ENCODE measurements around the gene GABRR2.

GABRR2 gene

DNA sequence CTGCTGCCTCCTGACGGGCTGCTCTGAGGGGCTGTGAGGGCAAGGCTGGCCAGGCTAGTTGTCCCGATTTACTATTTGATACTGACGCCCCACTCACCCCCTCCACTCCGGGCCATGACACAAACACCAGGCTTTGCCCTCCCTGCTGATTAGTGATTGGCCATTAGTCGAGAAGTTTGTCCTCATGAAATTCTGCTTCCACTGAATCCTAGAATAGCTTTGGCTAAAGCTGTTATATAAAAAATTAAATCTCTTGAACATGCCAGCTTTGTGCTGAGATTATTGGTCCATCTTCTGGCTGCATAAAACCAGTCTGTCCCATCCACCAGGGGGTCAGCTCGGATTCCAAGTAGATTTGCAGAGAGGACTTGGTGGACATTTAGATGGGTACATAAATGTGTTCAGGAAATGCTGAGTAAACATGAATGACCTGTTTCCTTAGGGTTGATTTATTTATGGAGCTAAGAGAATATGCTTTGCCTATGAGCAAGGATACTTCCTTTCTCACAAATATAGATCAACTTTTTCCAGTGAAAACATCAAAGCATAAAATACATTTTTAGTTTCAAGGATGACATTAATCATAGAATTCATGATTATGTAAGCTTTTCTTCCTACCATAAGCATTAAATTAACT, at the start of gene GABRR2:
Gene GABRR2, minus strand, starts transcription at position 51 of the 637 bp plus-strand sequence. CDS start 134 bp downstream, outside the sequence.
- Histone ChIP-seq H3K4me1 (ENCODE audit: control insufficient read depth, insufficient read depth, low read length) (peaks cover 1% of the 10 kb centered on the region; the same call in 1 of the 2 replicates), H3K4me3 (ENCODE audit: low read length) (no peak within 1 kb of the TSS), H3K36me3 (ENCODE audit: control insufficient read depth, insufficient read depth, low read length) (no peaks in the 10 kb centered on the region), H3K9me3 (ENCODE audit: control insufficient read depth, insufficient read depth, low read length) (no peaks in the 10 kb centered on the region), H3K27ac (ENCODE audit: low read length) (no peak within 1 kb of the TSS), H3K27me3 (ENCODE audit: control insufficient read depth, insufficient read depth, low read length) (no peaks in the 10 kb centered on the region)
- no peak for DNase-seq (ENCODE audit: low read depth, low spot score)
- no CpG with 5 or more reads among the region's 6 CpGs for WGBS (ENCODE audit: insufficient coverage, insufficient read length)

DNA sequence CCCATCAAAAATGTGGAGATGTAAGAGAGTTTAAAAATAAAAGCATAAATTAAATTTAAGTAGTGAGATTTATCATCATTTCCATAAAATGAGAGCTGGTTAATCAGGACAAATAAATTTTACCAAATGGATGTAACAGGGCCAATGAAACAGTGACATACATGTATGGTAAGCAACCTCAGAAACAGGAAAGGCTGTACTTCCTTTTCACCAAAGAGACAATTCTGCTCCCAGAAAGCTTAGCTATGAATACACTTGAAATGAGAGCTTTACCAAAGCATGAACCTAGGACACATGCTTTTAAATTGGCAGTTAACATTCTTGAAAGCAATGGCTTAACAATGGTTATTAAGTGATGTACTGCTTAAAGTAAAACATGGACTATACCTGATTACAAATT, 49.5 kb upstream of the GABRR2 start:
- DNase-seq (ENCODE audit: low read depth, low spot score) = no peak
- no peaks in the 10 kb centered on the region for H3K27me3 ChIP-seq (ENCODE audit: control insufficient read depth, insufficient read depth, low read length)
- no peak overlapping the region for H3K27ac ChIP-seq (ENCODE audit: low read length)
- no peaks in the 10 kb centered on the region for H3K9me3 ChIP-seq (ENCODE audit: control insufficient read depth, insufficient read depth, low read length)
- H3K36me3 ChIP-seq (ENCODE audit: control insufficient read depth, insufficient read depth, low read length) = no peaks in the 10 kb centered on the region
- H3K4me1 ChIP-seq (ENCODE audit: control insufficient read depth, insufficient read depth, low read length) = no peaks in the 10 kb centered on the region
- no peak overlapping the region for H3K4me3 ChIP-seq (ENCODE audit: low read length)

DNA sequence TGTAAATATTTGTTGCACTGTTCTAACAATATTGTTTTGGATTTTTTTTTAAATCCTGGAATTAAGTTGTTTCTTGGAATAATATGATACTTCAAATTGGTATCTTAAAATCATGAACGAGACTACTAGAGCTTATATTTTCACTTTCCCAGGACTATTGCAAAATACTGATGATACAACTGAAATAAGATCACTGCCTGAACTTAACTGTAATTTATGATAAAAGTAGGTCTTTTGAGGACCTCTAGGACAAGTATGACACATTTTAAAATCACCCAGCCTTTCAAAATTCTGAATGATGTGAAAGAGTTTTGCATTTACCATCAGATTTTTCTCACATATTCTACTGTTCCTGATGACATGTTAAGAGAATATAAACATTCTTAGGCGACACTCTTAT, 46.1 kb upstream of the GABRR2 start:
- Histone ChIP-seq H3K27ac (ENCODE audit: low read length) (no peak overlapping the region), H3K4me1 (ENCODE audit: control insufficient read depth, insufficient read depth, low read length) (no peaks in the 10 kb centered on the region), H3K4me3 (ENCODE audit: low read length) (no peak overlapping the region), H3K36me3 (ENCODE audit: control insufficient read depth, insufficient read depth, low read length) (no peaks in the 10 kb centered on the region), H3K27me3 (ENCODE audit: control insufficient read depth, insufficient read depth, low read length) (no peaks in the 10 kb centered on the region), H3K9me3 (ENCODE audit: control insufficient read depth, insufficient read depth, low read length) (no peaks in the 10 kb centered on the region)
- no CpG with 5 or more reads among the region's 2 CpGs for WGBS (ENCODE audit: insufficient coverage, insufficient read length)
- DNase-seq (ENCODE audit: low read depth, low spot score) = no peak

DNA sequence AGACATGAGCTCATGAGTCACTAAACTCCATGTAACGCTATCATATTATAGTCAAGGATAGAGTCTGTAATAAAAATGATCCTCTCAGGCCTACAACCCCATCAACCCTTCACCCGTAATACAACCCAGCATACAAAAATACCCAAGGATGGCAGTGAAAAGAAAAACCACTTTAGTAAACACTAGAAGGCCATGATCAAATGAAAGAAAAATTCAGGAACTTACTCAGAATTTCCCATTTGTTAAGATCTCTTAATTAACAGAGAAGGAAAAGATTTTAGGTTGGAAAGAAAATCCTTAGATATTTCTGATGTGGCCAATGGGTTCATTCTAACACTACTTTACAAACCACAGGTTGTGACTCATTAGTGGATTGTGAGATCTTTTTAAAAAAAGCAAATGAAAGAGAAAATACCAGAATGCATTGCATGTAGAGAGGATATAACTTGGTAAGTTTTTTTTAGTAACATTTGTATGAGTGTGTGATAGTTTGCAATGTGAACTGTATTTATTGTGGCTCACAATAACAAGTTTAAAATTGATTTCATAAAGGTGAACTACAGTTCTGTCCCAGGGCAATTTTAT, 45.4 kb upstream of the GABRR2 start:
- H3K4me1 ChIP-seq (ENCODE audit: control insufficient read depth, insufficient read depth, low read length) = no peaks in the 10 kb centered on the region
- H3K27ac ChIP-seq (ENCODE audit: low read length) = no peak overlapping the region
- no peaks in the 10 kb centered on the region for H3K36me3 ChIP-seq (ENCODE audit: control insufficient read depth, insufficient read depth, low read length)
- no peaks in the 10 kb centered on the region for H3K27me3 ChIP-seq (ENCODE audit: control insufficient read depth, insufficient read depth, low read length)
- H3K4me3 ChIP-seq (ENCODE audit: low read length) = no peak overlapping the region
- no peak for DNase-seq (ENCODE audit: low read depth, low spot score)
- no peaks in the 10 kb centered on the region for H3K9me3 ChIP-seq (ENCODE audit: control insufficient read depth, insufficient read depth, low read length)
- WGBS (ENCODE audit: insufficient coverage, insufficient read length) = no CpG with 5 or more reads among the region's 2 CpGs

DNA sequence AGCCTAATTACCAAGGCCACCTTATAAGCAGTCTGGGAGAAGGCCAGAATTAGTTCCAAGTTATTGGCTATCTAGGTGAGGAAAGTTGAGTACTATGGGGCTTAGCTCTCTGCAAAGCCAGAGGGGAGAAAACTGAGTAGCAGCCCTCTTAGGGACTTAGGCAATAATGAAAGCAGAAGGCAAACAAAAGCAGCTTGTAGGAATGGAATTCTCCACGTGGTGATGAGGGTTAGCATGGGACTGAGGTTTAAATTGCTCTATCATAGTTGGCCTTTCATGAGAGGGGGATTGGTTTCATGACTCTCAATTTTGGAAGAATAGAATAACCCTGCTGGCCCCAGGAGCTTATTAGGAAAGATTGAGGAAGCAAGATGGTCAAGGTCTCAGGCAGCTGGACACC, 44.5 kb upstream of the GABRR2 start:
- H3K27ac ChIP-seq (ENCODE audit: low read length) = no peak overlapping the region
- no peaks in the 10 kb centered on the region for H3K9me3 ChIP-seq (ENCODE audit: control insufficient read depth, insufficient read depth, low read length)
- no peak for DNase-seq (ENCODE audit: low read depth, low spot score)
- WGBS (ENCODE audit: insufficient coverage, insufficient read length) = no CpG with 5 or more reads among the region's 1 CpG
- no peak overlapping the region for H3K4me3 ChIP-seq (ENCODE audit: low read length)
- H3K27me3 ChIP-seq (ENCODE audit: control insufficient read depth, insufficient read depth, low read length) = no peaks in the 10 kb centered on the region
- no peaks in the 10 kb centered on the region for H3K4me1 ChIP-seq (ENCODE audit: control insufficient read depth, insufficient read depth, low read length)
- H3K36me3 ChIP-seq (ENCODE audit: control insufficient read depth, insufficient read depth, low read length) = no peaks in the 10 kb centered on the region

DNA sequence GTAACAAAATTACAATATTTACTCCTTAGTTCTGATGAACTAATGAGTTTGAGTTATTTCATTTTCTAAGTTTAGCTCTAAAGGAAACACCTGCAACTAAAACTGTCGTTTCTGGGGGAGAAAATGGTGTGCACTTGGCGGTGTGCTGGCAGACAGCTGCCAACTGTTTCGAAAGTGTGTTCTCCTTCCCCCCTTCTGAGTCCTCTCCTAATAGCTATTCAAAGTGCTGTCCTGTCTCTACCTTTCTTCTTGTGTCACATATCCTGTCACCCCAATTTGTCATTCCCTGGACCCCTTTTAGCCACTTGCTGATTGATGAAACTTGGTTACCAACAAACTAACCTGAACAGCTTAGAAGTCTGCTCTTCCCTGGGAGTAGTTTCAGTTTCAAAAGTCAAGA, 42.3 kb upstream of the GABRR2 start:
- no peak overlapping the region for H3K27ac ChIP-seq (ENCODE audit: low read length)
- DNase-seq (ENCODE audit: low read depth, low spot score) = no peak
- no peak overlapping the region for H3K4me3 ChIP-seq (ENCODE audit: low read length)
- no peaks in the 10 kb centered on the region for H3K4me1 ChIP-seq (ENCODE audit: control insufficient read depth, insufficient read depth, low read length)
- no peaks in the 10 kb centered on the region for H3K27me3 ChIP-seq (ENCODE audit: control insufficient read depth, insufficient read depth, low read length)
- H3K9me3 ChIP-seq (ENCODE audit: control insufficient read depth, insufficient read depth, low read length) = no peaks in the 10 kb centered on the region
- WGBS (ENCODE audit: insufficient coverage, insufficient read length) = no CpG with 5 or more reads among the region's 3 CpGs
- no peaks in the 10 kb centered on the region for H3K36me3 ChIP-seq (ENCODE audit: control insufficient read depth, insufficient read depth, low read length)

DNA sequence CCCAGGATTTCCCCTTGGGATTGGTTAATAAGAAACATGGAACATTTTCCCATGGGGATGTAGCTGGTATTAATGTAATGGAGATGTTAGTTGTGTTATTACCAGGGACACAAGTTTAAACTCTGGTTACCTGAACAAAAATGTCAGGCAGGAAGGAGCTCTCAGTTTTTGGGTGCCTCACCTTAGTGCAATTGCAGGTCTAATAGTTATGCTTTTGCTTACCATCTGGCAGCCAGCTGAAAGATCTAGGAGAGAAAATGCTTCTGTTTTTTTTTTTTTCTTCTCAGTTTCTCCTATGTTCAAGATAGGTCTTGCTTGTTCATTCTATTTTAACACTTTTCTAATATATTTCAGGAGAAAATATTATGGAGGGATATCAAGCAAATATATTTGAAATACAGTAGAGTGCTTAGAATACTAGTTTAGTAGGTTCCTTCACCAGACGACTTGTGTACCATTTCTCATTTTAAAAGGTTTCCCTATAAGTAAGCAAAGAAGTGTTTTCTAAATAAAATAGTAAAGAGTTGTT, 41.6 kb upstream of the GABRR2 start:
- Histone ChIP-seq H3K4me3 (ENCODE audit: low read length) (no peak overlapping the region), H3K27me3 (ENCODE audit: control insufficient read depth, insufficient read depth, low read length) (no peaks in the 10 kb centered on the region; the same call in 1 of the 2 replicates)

DNA sequence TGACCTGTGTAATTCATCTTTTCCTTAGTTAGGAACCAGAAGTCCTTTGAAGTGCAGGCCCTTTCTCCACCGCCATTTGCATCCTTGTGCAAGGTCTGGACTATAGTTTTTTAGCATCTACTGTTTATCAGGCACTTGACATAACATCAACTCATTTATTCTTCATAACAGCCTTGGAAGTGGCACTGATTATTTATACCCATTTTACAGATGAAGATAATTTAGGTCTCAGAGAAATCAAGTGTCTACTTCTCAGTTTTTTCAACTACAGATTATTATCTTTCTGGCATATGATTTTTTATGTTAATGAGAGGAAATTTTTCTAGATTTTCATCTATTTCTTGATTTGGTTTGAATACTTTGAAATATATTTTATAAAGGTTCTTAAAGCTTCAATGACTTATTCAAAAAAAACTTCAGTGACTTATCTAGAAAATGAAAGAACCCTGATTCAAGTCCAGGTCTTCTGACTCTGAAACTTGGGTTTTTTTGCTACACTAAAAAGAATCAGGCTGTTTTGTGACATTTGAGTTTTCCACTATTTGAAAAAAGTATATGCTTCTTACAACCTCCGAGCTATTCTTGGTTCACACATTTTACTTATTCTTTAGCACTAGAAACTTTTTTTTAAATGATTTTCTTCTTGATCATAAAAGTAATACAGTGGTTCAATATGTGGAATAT, 40.6 kb upstream of the GABRR2 start:
- no peaks in the 10 kb centered on the region for H3K9me3 ChIP-seq (ENCODE audit: control insufficient read depth, insufficient read depth, low read length)
- no peaks in the 10 kb centered on the region for H3K36me3 ChIP-seq (ENCODE audit: control insufficient read depth, insufficient read depth, low read length)
- no peak overlapping the region for H3K4me3 ChIP-seq (ENCODE audit: low read length)
- no CpG with 5 or more reads among the region's 2 CpGs for WGBS (ENCODE audit: insufficient coverage, insufficient read length)
- no peak overlapping the region for H3K27ac ChIP-seq (ENCODE audit: low read length)
- no peaks in the 10 kb centered on the region for H3K4me1 ChIP-seq (ENCODE audit: control insufficient read depth, insufficient read depth, low read length)
- no peak for DNase-seq (ENCODE audit: low read depth, low spot score)
- H3K27me3 ChIP-seq (ENCODE audit: control insufficient read depth, insufficient read depth, low read length) = no peaks in the 10 kb centered on the region; the same call in 1 of the 2 replicates

More for the DNA sequence above, 41.6 kb upstream of the GABRR2 start:
- Histone ChIP-seq H3K4me1 (ENCODE audit: control insufficient read depth, insufficient read depth, low read length) (no peaks in the 10 kb centered on the region), H3K27ac (ENCODE audit: low read length) (no peak overlapping the region), H3K9me3 (ENCODE audit: control insufficient read depth, insufficient read depth, low read length) (no peaks in the 10 kb centered on the region), H3K36me3 (ENCODE audit: control insufficient read depth, insufficient read depth, low read length) (no peaks in the 10 kb centered on the region)
- DNase-seq (ENCODE audit: low read depth, low spot score) = no peak
- WGBS (ENCODE audit: insufficient coverage, insufficient read length) = no CpG with 5 or more reads among the region's 1 CpG

DNA sequence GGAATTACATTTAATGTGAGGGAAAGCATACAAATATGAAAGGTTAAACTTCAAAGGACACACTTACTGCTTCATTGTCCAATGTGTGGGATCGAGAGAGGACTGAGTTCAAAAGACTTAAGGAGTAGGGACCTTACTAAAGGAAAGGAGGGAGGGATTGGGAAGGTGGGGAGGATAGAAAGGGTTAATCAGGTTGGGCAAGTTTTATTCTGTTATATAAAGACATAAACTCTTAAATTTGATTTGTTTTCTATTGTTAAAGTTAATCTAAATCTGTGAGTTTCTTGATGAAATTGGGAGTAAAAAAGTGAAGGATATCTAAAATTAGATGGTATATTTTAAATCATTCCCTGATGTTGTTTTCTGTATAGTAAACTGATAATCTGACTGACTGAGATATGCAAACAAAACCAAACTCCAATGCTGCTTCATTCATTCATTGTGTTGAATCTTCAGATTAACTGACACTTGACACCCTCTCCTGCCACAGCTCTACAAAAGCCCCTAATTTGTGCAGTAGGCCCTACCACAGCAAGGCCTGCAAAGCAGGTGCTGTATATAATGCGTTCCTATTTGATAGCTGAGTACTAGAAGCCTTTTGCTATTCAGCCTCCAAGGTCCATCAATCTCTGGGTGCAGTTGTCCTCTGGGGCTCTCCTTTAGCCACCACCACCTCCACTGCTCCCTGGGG, 38.7 kb upstream of the GABRR2 start:
- no peak overlapping the region for H3K4me3 ChIP-seq (ENCODE audit: low read length)
- no peaks in the 10 kb centered on the region; the same call in 1 of the 2 replicates for H3K27me3 ChIP-seq (ENCODE audit: control insufficient read depth, insufficient read depth, low read length)
- no peaks in the 10 kb centered on the region for H3K36me3 ChIP-seq (ENCODE audit: control insufficient read depth, insufficient read depth, low read length)
- H3K9me3 ChIP-seq (ENCODE audit: control insufficient read depth, insufficient read depth, low read length) = no peaks in the 10 kb centered on the region
- no CpG with 5 or more reads among the region's 2 CpGs for WGBS (ENCODE audit: insufficient coverage, insufficient read length)
- no peak for DNase-seq (ENCODE audit: low read depth, low spot score)
- H3K4me1 ChIP-seq (ENCODE audit: control insufficient read depth, insufficient read depth, low read length) = no peaks in the 10 kb centered on the region
- H3K27ac ChIP-seq (ENCODE audit: low read length) = no peak overlapping the region

DNA sequence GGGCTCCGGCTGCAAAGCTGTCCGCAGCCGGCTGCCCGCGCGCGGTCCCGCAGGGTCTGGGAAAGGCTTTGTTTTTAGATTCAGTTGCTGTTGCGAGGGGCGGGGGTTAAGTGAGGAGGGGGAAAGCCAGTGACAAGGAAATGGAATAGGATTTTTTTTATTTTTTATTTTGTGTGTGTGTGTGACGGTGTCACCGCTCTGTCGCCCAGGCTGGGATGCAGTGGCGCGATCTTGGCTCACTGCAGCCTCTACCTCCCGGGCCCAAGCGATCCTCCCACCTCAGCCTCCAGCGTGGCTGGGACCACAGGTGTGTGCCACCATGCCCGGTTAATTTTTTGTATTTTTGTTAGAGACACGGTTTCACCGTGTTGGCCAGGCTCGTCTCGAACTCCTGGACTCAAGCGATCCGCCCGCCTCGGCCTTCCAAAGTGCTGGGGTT, 38.0 kb upstream of the GABRR2 start:
- WGBS (ENCODE audit: insufficient coverage, insufficient read length) = 100% methylated on average over 1 of the region's 27 CpGs

More for the DNA sequence above, 38.0 kb upstream of the GABRR2 start:
- Histone ChIP-seq H3K27me3 (ENCODE audit: control insufficient read depth, insufficient read depth, low read length) (no peaks in the 10 kb centered on the region; the same call in 1 of the 2 replicates), H3K4me1 (ENCODE audit: control insufficient read depth, insufficient read depth, low read length) (no peaks in the 10 kb centered on the region), H3K4me3 (ENCODE audit: low read length) (peak overlapping the region; percentile 49; the same call in 1 of the 2 replicates), H3K36me3 (ENCODE audit: control insufficient read depth, insufficient read depth, low read length) (no peaks in the 10 kb centered on the region), H3K9me3 (ENCODE audit: control insufficient read depth, insufficient read depth, low read length) (no peaks in the 10 kb centered on the region), H3K27ac (ENCODE audit: low read length) (no peak overlapping the region)
- no peak for DNase-seq (ENCODE audit: low read depth, low spot score)

All from iPS DF 6.9 (cell line).